Lung (tissue), 12 donors: ENCODE data around the gene GOLGA5. TPM values are rescaled to one million over a fixed set of nuclear protein-coding genes. Genes with fewer than 3 reads are reported as not detected.

Experiments
- ATAC-seq: fragments of 200-7000 bp; cut with Tn5 transposase; one replicate; pipeline ENCODE4 v1.9.1; 2020; ENCODE audit warnings: moderate number of reproducible peaks; ENCODE audit not compliant: insufficient read depth, low FRiP score
- DNase-seq, 3 donors: peaks; one replicate each; pipeline ENCODE4 v3.0.0-alpha.2; 2013 to 2017
- H3K27ac ChIP-seq, 2 donors: one replicate each; pipeline ENCODE4 v1.5.1; 2013; ENCODE audit warnings: mild to moderate bottlenecking in 2 of 2, moderate library complexity in 2 of 2, control low read depth in 1 of 2, inconsistent platforms in 1 of 2, low read depth in 1 of 2, low read length in 1 of 2
- H3K27me3 ChIP-seq, 3 donors: one replicate each; pipeline ENCODE4 v1.5.1; 2013; ENCODE audit warnings: low read length in 2 of 3; ENCODE audit not compliant: control insufficient read depth in 3 of 3, insufficient read depth in 3 of 3
- H3K36me3 ChIP-seq, 4 donors: one replicate each; pipeline ENCODE4 v1.5.1; 2013; ENCODE audit warnings: low read length in 4 of 4, mild to moderate bottlenecking in 1 of 4, moderate library complexity in 1 of 4; ENCODE audit not compliant: control insufficient read depth in 4 of 4, insufficient read depth in 4 of 4
- H3K4me1 ChIP-seq, 5 donors: one replicate each; pipeline ENCODE4 v1.5.1; 2013; ENCODE audit warnings: low read length in 5 of 5, mild to moderate bottlenecking in 2 of 5, moderate library complexity in 1 of 5; ENCODE audit not compliant: control insufficient read depth in 5 of 5, insufficient read depth in 5 of 5
- H3K4me3 ChIP-seq: one replicate; pipeline ENCODE4 v1.5.1; 2013; ENCODE audit warnings: mild to moderate bottlenecking, control low read depth, moderate library complexity
- H3K9ac ChIP-seq, 2 donors: one replicate each; pipeline ENCODE4 v1.5.1; 2013; ENCODE audit warnings: low read length in 2 of 2, control low read depth in 1 of 2; ENCODE audit not compliant: insufficient read depth in 1 of 2
- H3K9me3 ChIP-seq, 4 donors: one replicate each; pipeline ENCODE4 v1.5.1; 2013; ENCODE audit warnings: low read length in 3 of 4, mild to moderate bottlenecking in 1 of 4, moderate library complexity in 1 of 4; ENCODE audit not compliant: control insufficient read depth in 4 of 4, insufficient read depth in 3 of 4
- CTCF ChIP-seq: IDR thresholded peaks from 2 replicates; pipeline ENCODE4 v1.5.1; 2012; ENCODE audit warnings: mild to moderate bottlenecking; ENCODE audit errors: control extremely low read depth, extremely low read depth
- WGBS, 2 donors: extraction: QIAGEN DNeasy Blood & Tissue Kit; methylation state at CpG; one replicate each; pipeline ENCODE4 v1.1.7; 2013; 5-methylcytosine and 5-hydroxymethylcytosine counted together
- polyA plus RNA-seq, 2 donors: library from polyadenylated mRNA; stranded (reverse); fragments of 200-250 nt; gene quantifications; one replicate each; pipeline ENCODE4 v1.2.1, GENCODE V29; 2013
- total RNA-seq, 2 donors: library from RNA; depleted of rRNA in 1 of 2; stranded (reverse); fragments of >200 nt in 1 of 2; gene quantifications; one replicate each; pipeline ENCODE4 v1.2.1, GENCODE V29; 2014 to 2021
- donor health status: control.
- donor health status: control.
- donor health status: Bipolar disorder and iron deficiency.
- donor health status: healthy.
- donor health status: DM: yes; HTN: yes; CAD: no.

The GOLGA5 gene
- total and polyA plus RNA-seq, 4 donors = 26.9 to 36.9 (median 34.0) TPM

- Histone ChIP-seq H3K36me3 (no peaks in the 10 kb centered on the region), H3K9ac (no peak overlapping the region), H3K27ac (no peak overlapping the region), H3K27me3 (no peaks in the 10 kb centered on the region), H3K9me3 (peaks cover 0 to 2% (median 0%) of the 10 kb centered on the region in 4 donors), H3K4me3 (no peak overlapping the region), H3K4me1 (peaks cover 0 to 8% (median 0%) of the 10 kb centered on the region in 5 donors)
- no peak for DNase-seq
- ATAC-seq = no peak
- 88 to 89% methylated on average over 7 of the region's 7 CpGs for WGBS, 2 donors
- no peak for TF ChIP-seq CTCF
Observed at GRCh38 chr14:92780444-92781232, 13.5 kb upstream of the GOLGA5 start.

- no peaks in the 10 kb centered on the region for H3K27me3 ChIP-seq
- WGBS, 2 donors = 81 to 89% methylated on average over 3 of the region's 3 CpGs
- H3K9me3 ChIP-seq = peaks cover 0 to 2% (median 0%) of the 10 kb centered on the region in 4 donors
- ATAC-seq = no peak
- no peak overlapping the region for H3K27ac ChIP-seq
- peaks cover 0 to 8% (median 0%) of the 10 kb centered on the region in 5 donors for H3K4me1 ChIP-seq
- H3K9ac ChIP-seq = no peak overlapping the region
- TF ChIP-seq CTCF = no peak
- no peak for DNase-seq
- H3K4me3 ChIP-seq = no peak overlapping the region
- H3K36me3 ChIP-seq = no peaks in the 10 kb centered on the region
Observed at GRCh38 chr14:92781350-92781749, 12.8 kb upstream of the GOLGA5 start.

DNA sequence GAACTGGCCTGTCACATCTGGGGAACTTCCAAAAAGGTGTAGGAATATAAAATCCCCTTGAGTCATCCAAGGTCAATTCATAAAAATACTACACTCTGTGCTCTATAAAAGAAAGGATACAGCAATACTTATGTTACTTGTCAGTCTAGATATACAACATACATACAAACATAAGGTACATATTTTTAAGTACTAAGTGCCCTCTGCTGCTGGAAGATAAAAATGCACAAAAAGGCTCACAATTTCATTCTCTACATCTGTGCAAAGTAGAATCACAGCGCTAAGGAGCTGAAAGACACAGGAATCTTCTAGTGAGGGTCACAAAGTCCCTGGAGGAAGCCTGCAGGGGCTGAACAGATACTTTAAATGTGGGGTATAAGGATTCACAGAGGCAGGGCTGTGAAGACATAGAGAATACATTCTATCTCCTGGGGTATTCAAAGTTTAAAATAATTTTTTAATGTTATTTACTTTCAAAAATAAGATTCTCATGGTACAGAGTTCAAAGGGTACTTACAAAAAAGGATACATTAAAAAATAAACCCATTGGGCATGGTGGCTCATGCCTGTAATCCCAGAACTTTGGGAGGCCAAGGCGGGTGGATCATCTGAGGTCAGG lies 10.2 kb upstream of the GOLGA5 start:
- H3K4me3 ChIP-seq = no peak overlapping the region
- H3K9me3 ChIP-seq = no peaks in the 10 kb centered on the region
- peak; percentile 72 for TF ChIP-seq CTCF
- ATAC-seq (peak; percentile 48), DNase-seq (peak; percentile 22 to 80 (median 77))
- H3K36me3 ChIP-seq = no peaks in the 10 kb centered on the region
- WGBS, 2 donors = 48 to 57% methylated on average over 2 of the region's 2 CpGs
- H3K4me1 ChIP-seq = peaks cover 0 to 8% (median 0%) of the 10 kb centered on the region in 5 donors
- no peak overlapping the region for H3K9ac ChIP-seq
- no peaks in the 10 kb centered on the region for H3K27me3 ChIP-seq
- H3K27ac ChIP-seq = no peak overlapping the region
